Gastroesophageal sphincter (tissue), 4 donors: ENCODE results near the gene ARMCX4. TPM values are rescaled to one million over a fixed set of nuclear protein-coding genes. Genes with fewer than 3 reads are reported as not detected.
A peak's percentile ranks its signal among the peaks of the same experiment; 100 is the strongest.

Source experiments
- ATAC-seq: fragments of 150-250 bp; one replicate; pipeline ENCODE4 v1.9.1; 2016; ENCODE audit warnings: mild to moderate bottlenecking, moderate library complexity
- H3K27ac ChIP-seq, 4 donors: fragments of 200-600 bp; sonication (generic) in 3 of 4; 1 replicate in 3 of 4; 2 replicates in 1 of 4; pipeline ENCODE4 v1.5.1; 2016 to 2019
- H3K27me3 ChIP-seq: fragments of 200-600 bp; sonication (generic); one replicate; pipeline ENCODE4 v1.5.1; 2019
- H3K36me3 ChIP-seq, 2 donors: fragments of 200-600 bp; sonication (generic); one replicate each; pipeline ENCODE4 v1.5.1; 2019; ENCODE audit warnings: control low read depth in 1 of 2
- H3K4me1 ChIP-seq, 3 donors: fragments of 200-600 bp; sonication (generic); 1 replicate in 2 of 3; 2 replicates in 1 of 3; pipeline ENCODE4 v1.5.1; 2016 to 2019; ENCODE audit warnings: control low read depth in 2 of 3
- H3K4me3 ChIP-seq, 2 donors: fragments of 200-600 bp; sonication (generic); one replicate each; pipeline ENCODE4 v1.5.1; 2019; ENCODE audit warnings: mild to moderate bottlenecking in 1 of 2, moderate library complexity in 1 of 2
- H3K9me3 ChIP-seq, 3 donors: fragments of 200-600 bp; sonication (generic); one replicate each; pipeline ENCODE4 v1.5.1; 2017 to 2019; ENCODE audit warnings: control low read depth in 2 of 3
- CTCF ChIP-seq, 4 experiments: fragments of 200-600 bp in 2 of 4; fragments of 450-650 bp in 2 of 4; sonication (generic) in 1 of 4; IDR thresholded peaks; one replicate each; pipeline ENCODE4 v1.5.1; 2017 to 2019; ENCODE audit warnings: antibody characterized with exemption in 4 of 4, mild to moderate bottlenecking in 2 of 4, moderate library complexity in 2 of 4
- EP300 ChIP-seq: sonication (generic); formaldehyde crosslinking; IDR thresholded peaks from one replicate; pipeline ENCODE4 v1.6.1; 2017; ENCODE audit warnings: antibody characterized with exemption, mild to moderate bottlenecking
- POLR2A ChIP-seq, 2 donors: fragments of 450-650 bp; IDR thresholded peaks; one replicate each; pipeline ENCODE4 v1.6.1; 2017; ENCODE audit warnings: antibody characterized with exemption in 2 of 2, mild to moderate bottlenecking in 2 of 2, moderate library complexity in 1 of 2
- POLR2AphosphoS5 ChIP-seq: sonication (generic); formaldehyde crosslinking; IDR thresholded peaks from one replicate; pipeline ENCODE4 v1.6.1; 2017; ENCODE audit warnings: antibody characterized with exemption
- WGBS, 2 donors: methylation state at CpG; one replicate each; pipeline ENCODE4 v1.1.5; 2018; ENCODE audit warnings: low coverage in 1 of 2; 5-methylcytosine and 5-hydroxymethylcytosine counted together
- total RNA-seq, 4 donors: library from RNA; depleted of rRNA; stranded (reverse); fragments of >200 nt; gene quantifications; one replicate each; pipeline ENCODE4 v1.1.0, GENCODE V29; 2016

The ARMCX4 gene
- total RNA-seq, 4 donors from 2014 or later: 1.8 to 21.9 (median 8.1) TPM

DNA sequence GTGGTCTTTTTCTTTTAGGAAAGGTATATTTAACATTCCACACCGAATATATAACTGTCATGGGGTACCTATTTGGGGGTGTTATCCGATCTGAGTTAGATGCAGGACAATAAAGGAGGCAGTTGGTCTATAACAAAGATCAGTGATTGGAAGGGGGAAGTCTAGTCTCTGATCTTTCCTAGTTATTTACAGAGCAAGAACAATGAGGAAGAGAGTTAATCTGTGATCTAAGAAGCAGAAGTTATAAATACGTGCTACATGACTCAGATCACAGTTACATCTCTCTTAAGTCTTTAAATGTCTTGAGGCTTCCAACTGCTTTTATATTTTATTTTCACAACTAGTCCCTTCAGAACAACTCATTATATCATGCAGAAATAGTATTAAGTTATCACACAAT lies 33.2 kb upstream of the ARMCX4 start:
- Histone ChIP-seq H3K4me1 (no peaks in the 10 kb centered on the region), H3K27ac (no peak overlapping the region), H3K9me3 (no peaks in the 10 kb centered on the region), H3K4me3 (no peak overlapping the region), H3K36me3 (peaks cover 0 to 24% of the 10 kb centered on the region in 2 donors), H3K27me3 (no peaks in the 10 kb centered on the region)
- TF ChIP-seq POLR2A (IDR thresholded peaks at IDR 0.05) (no peak), POLR2AphosphoS5 (no peak), CTCF (IDR thresholded peaks at IDR 0.05) (no peak), EP300 (no peak)
- WGBS, 2 donors: 52 to 88% methylated on average over 3 of the region's 3 CpGs
- ATAC-seq: no peak

- 62 to 67% methylated on average over 1 of the region's 1 CpG for WGBS, 2 donors
- TF ChIP-seq POLR2AphosphoS5: no peak
- no peak for TF ChIP-seq EP300
- TF ChIP-seq POLR2A (IDR thresholded peaks at IDR 0.05): no peak
- no peak for TF ChIP-seq CTCF (IDR thresholded peaks at IDR 0.05)
- Histone ChIP-seq H3K27me3 (no peaks in the 10 kb centered on the region), H3K27ac (no peak overlapping the region), H3K4me1 (no peaks in the 10 kb centered on the region), H3K4me3 (no peak overlapping the region), H3K9me3 (no peaks in the 10 kb centered on the region), H3K36me3 (peaks cover 0 to 8% of the 10 kb centered on the region in 2 donors)
- no peak for ATAC-seq
Measured at GRCh38 chrX:101460669-101461068, 24.6 kb upstream of the ARMCX4 start.

DNA sequence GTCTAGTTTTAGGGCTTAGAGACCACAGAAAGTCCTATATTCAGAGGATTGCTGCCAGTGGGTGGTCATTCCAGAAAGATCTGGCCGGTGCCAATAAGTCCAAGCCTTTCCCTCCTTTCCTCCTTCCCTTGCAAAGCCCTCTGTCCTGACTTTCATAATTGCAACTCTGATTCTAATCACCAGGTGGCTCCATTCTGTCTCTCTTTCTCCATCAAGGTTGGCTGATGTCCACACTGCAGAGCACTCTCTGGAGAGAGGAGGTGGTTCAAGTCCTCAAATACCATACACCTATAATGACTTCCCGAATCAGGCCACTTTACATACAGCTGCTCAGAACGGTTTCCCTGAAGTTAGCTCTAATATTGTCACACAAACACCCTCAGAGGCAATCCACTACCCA lies 22.4 kb upstream of the ARMCX4 start:
- no peak overlapping the region for H3K4me3 ChIP-seq
- no peak for ATAC-seq
- no peaks in the 10 kb centered on the region for H3K9me3 ChIP-seq
- peaks cover 0 to 16% of the 10 kb centered on the region in 2 donors for H3K36me3 ChIP-seq
- no peaks in the 10 kb centered on the region for H3K4me1 ChIP-seq
- H3K27ac ChIP-seq: no peak overlapping the region
- TF ChIP-seq CTCF (IDR thresholded peaks at IDR 0.05) (peak in 2 of 4 experiments; percentile 14 to 28), POLR2AphosphoS5 (no peak), EP300 (no peak)
- WGBS, 2 donors: 60 to 73% methylated on average over 2 to 3 of the region's 3 CpGs
- no peaks in the 10 kb centered on the region for H3K27me3 ChIP-seq

- ATAC-seq: no peak
- Histone ChIP-seq H3K27ac (no peak overlapping the region), H3K27me3 (no peaks in the 10 kb centered on the region), H3K4me3 (no peak overlapping the region), H3K36me3 (no peaks in the 10 kb centered on the region), H3K9me3 (no peaks in the 10 kb centered on the region), H3K4me1 (no peaks in the 10 kb centered on the region)
- WGBS, 2 donors: 38 to 51% methylated on average over 1 to 2 of the region's 2 CpGs
- TF ChIP-seq POLR2AphosphoS5: no peak
- TF ChIP-seq EP300: no peak
- TF ChIP-seq CTCF (IDR thresholded peaks at IDR 0.05): no peak
- TF ChIP-seq POLR2A (IDR thresholded peaks at IDR 0.05): no peak
Measured at GRCh38 chrX:101478366-101478765, 6.9 kb upstream of the ARMCX4 start.

GRCh38 chrX:101482296-101482695 lies 3.0 kb upstream of the ARMCX4 start:
- no peaks in the 10 kb centered on the region for H3K27me3 ChIP-seq
- TF ChIP-seq POLR2AphosphoS5 (no peak), EP300 (no peak), CTCF (IDR thresholded peaks at IDR 0.05) (no peak), POLR2A (IDR thresholded peaks at IDR 0.05) (no peak)
- 65 to 76% methylated on average over 3 to 4 of the region's 4 CpGs for WGBS, 2 donors
- no peak for ATAC-seq
- H3K4me1 ChIP-seq: no peaks in the 10 kb centered on the region
- H3K27ac ChIP-seq: no peak overlapping the region
- H3K9me3 ChIP-seq: no peaks in the 10 kb centered on the region
- no peaks in the 10 kb centered on the region for H3K36me3 ChIP-seq
- H3K4me3 ChIP-seq: no peak overlapping the region
